ENCODE measurements around the gene MED25. TPM values are rescaled to one million over a fixed set of nuclear protein-coding genes. Genes with fewer than 3 reads are reported as not detected.

The MED25 gene
- total and polyA plus RNA-seq, 2 experiments from 2014 or later = 45.6 to 58.6 TPM

GRCh38 chr19:49869484-49870308 lies 51.6 kb downstream of the MED25 start:
- Histone ChIP-seq H3K27me3 (ENCODE audit: insufficient read depth) (no peaks in the 10 kb centered on the region), H3K9me2 (ENCODE audit: insufficient read depth) (no peaks in the 10 kb centered on the region), H3K4me3 (peak overlapping the region; percentile 48), H3K4me1 (ENCODE audit: insufficient read depth) (peaks cover 19% of the 10 kb centered on the region), H3F3A (replicated peaks; ENCODE audit: low read depth) (peaks cover 31% of the 10 kb centered on the region), H2AFZ (no peak overlapping the region), H4K20me1 (replicated peaks; ENCODE audit: insufficient read depth) (peaks cover 8% of the 10 kb centered on the region), H3K4me2 (peak overlapping the region; percentile 84), H3K79me2 (replicated peaks; ENCODE audit: insufficient read depth) (peaks cover 24% of the 10 kb centered on the region), H3K27ac (ENCODE audit: low read depth) (peak overlapping the region; percentile 0; the same call in 1 of the 2 replicates), H3K36me3 (ENCODE audit: insufficient read depth) (peaks cover 2% of the 10 kb centered on the region)
- TF ChIP-seq CTCF (conservative IDR thresholded peaks at IDR 0.05; ENCODE audit: low read depth in 2 of 2) = no peak
- TF ChIP-seq NANOG (IDR thresholded peaks at IDR 0.05; ENCODE audit: borderline replicate concordance) = no peak
- TF ChIP-seq EZH2phosphoT487 (IDR thresholded peaks at IDR 0.05; ENCODE audit: unreplicated experiment) = no peak
- TF ChIP-seq ETS1 (IDR thresholded peaks at IDR 0.05) = no peak
- no peak for TF ChIP-seq STAT1 (IDR thresholded peaks at IDR 0.05; ENCODE audit: unreplicated experiment)
- peak; percentile 85 for TF ChIP-seq CREB1 (CRISPR knock-in tag; IDR thresholded peaks at IDR 0.05; ENCODE audit: low read depth)
- peak; percentile 66 for TF ChIP-seq POLR2AphosphoS5 (IDR thresholded peaks at IDR 0.05; ENCODE audit: low read depth)
- TF ChIP-seq ZNF114 (CRISPR knock-in tag; IDR thresholded peaks at IDR 0.05) = no peak
- ATAC-seq (peak; percentile 69), DNase-seq (ENCODE audit: low spot score) (peak; percentile 100)
- Mint-ChIP-seq H3K27me3 (ENCODE audit: insufficient read depth, low read depth, poor library complexity) (peaks cover 21% of the 10 kb centered on the region), H3K36me3 (ENCODE audit: low read depth) (peaks cover 26% of the 10 kb centered on the region), H3K4me1 (peaks cover 32% of the 10 kb centered on the region), H3K27ac (no peak overlapping the region), H3K9me3 (peaks cover 7% of the 10 kb centered on the region), H3K4me3 (no peak overlapping the region; the same call in 2 of the 3 replicates)

- Histone ChIP-seq H3K79me2 (replicated peaks; ENCODE audit: insufficient read depth) (peaks cover 26% of the 10 kb centered on the region), H3K27me3 (ENCODE audit: insufficient read depth) (no peaks in the 10 kb centered on the region), H3K4me2 (peak overlapping the region; percentile 84), H3K9me2 (ENCODE audit: insufficient read depth) (no peaks in the 10 kb centered on the region), H3K36me3 (ENCODE audit: insufficient read depth) (no peaks in the 10 kb centered on the region), H2AFZ (no peak overlapping the region), H4K20me1 (replicated peaks; ENCODE audit: insufficient read depth) (peaks cover 4% of the 10 kb centered on the region; the same call in 1 of the 2 replicates), H3F3A (replicated peaks; ENCODE audit: low read depth) (peaks cover 28% of the 10 kb centered on the region), H3K27ac (ENCODE audit: low read depth) (peak overlapping the region; percentile 0; the same call in 1 of the 2 replicates), H3K4me1 (ENCODE audit: insufficient read depth) (peaks cover 19% of the 10 kb centered on the region), H3K4me3 (peak overlapping the region; percentile 48)
- H3K27me3 Mint-ChIP-seq (ENCODE audit: insufficient read depth, low read depth, poor library complexity) = peaks cover 25% of the 10 kb centered on the region
- no peak overlapping the region; the same call in 2 of the 3 replicates for H3K4me3 Mint-ChIP-seq
- H3K4me1 Mint-ChIP-seq = peaks cover 31% of the 10 kb centered on the region
- ATAC-seq (no peak), DNase-seq (ENCODE audit: low spot score) (no peak)
- peaks cover 22% of the 10 kb centered on the region for H3K36me3 Mint-ChIP-seq (ENCODE audit: low read depth)
- H3K9me3 Mint-ChIP-seq = peaks cover 7% of the 10 kb centered on the region
- no peak overlapping the region for H3K27ac Mint-ChIP-seq
- TF ChIP-seq ETS1 (IDR thresholded peaks at IDR 0.05) (no peak), CTCF (conservative IDR thresholded peaks at IDR 0.05; ENCODE audit: low read depth in 2 of 2) (no peak), EZH2 (IDR thresholded peaks at IDR 0.05; ENCODE audit: low read depth, unreplicated experiment) (no peak), ZNF114 (CRISPR knock-in tag; IDR thresholded peaks at IDR 0.05) (no peak)
These were observed 52.3 kb downstream of the MED25 start for GRCh38 chr19:49870309-49870901.

Measured in GM23338 (cell line).